OCI-LY7 (cell line): ENCODE data around the gene ANGPTL8. TPM values are rescaled to one million over a fixed set of nuclear protein-coding genes. Genes with fewer than 3 reads are reported as not detected.

Source experiments
- BruUV-seq: library from RNA; stranded (reverse); fragments of 400-500 nt; replicated peaks from 2 replicates; lab custom pipeline; 2021; lab: Mats Ljungman, UMichigan
- CTCF ChIA-PET: fragments of 300-600 bp; sonication (Branson Sonifier 250); formaldehyde crosslinking; loops from one replicate; lab custom pipeline; 2022; ENCODE audit warnings: antibody characterized with exemption; ENCODE audit not compliant: unreplicated experiment; lab: Charles Lee
- POLR2A ChIA-PET: fragments of 300-600 bp; sonication (Branson Sonifier 250); formaldehyde crosslinking; loops from one replicate; lab custom pipeline; 2022; ENCODE audit warnings: antibody characterized with exemption; lab: Charles Lee
- DNase-seq: peaks from one replicate; pipeline ENCODE4 v3.0.0-alpha.2; 2015; ENCODE audit warnings: low spot score
- H2AFZ ChIP-seq: fragments of 200-600 bp; sonication (generic), shearing (Covaris generic); 2 replicates; pipeline ENCODE4 v1.6.1; 2014; ENCODE audit warnings: mild to moderate bottlenecking, antibody characterized with exemption, low read length, moderate library complexity
- H3K27ac ChIP-seq: fragments of 200-600 bp; sonication (generic); 2 replicates; pipeline ENCODE4 v1.5.1; 2014; ENCODE audit warnings: mixed run types, low read depth, mild to moderate bottlenecking, moderate library complexity, low read length, inconsistent platforms; ENCODE audit not compliant: poor library complexity, severe bottlenecking
- H3K36me3 ChIP-seq: fragments of 200-600 bp; sonication (generic); 2 replicates; pipeline ENCODE4 v1.6.1; 2014; ENCODE audit warnings: mild to moderate bottlenecking, antibody characterized with exemption, low read length, moderate library complexity, mixed read lengths; ENCODE audit not compliant: insufficient read depth
- H3K4me1 ChIP-seq: fragments of 200-600 bp; sonication (generic); 2 replicates; pipeline ENCODE4 v1.5.1; 2014; ENCODE audit warnings: mild to moderate bottlenecking, low read length; ENCODE audit not compliant: insufficient read depth, poor library complexity, severe bottlenecking
- H3K4me2 ChIP-seq: fragments of 200-600 bp; sonication (generic); 2 replicates; pipeline ENCODE4 v1.6.1; 2014; ENCODE audit warnings: mild to moderate bottlenecking, low read length
- H3K4me3 ChIP-seq: fragments of 200-600 bp; sonication (generic); 2 replicates; pipeline ENCODE4 v1.5.1; 2014; ENCODE audit warnings: mild to moderate bottlenecking, low read depth, low read length; ENCODE audit not compliant: poor library complexity, severe bottlenecking
- H3K79me2 ChIP-seq: fragments of 200-600 bp; sonication (generic); 2 replicates; pipeline ENCODE4 v1.6.1; 2016; ENCODE audit warnings: low read depth, mild to moderate bottlenecking, low read length, moderate library complexity, mixed read lengths; ENCODE audit not compliant: insufficient read depth
- H3K9me2 ChIP-seq: fragments of 200-600 bp; sonication (generic); 2 replicates; pipeline ENCODE4 v1.6.1; 2016; ENCODE audit warnings: mild to moderate bottlenecking, low read length, mixed read lengths; ENCODE audit not compliant: insufficient read depth
- H3K9me3 ChIP-seq: fragments of 200-600 bp; sonication (generic); 2 replicates; pipeline ENCODE4 v1.6.1; 2014; ENCODE audit warnings: mild to moderate bottlenecking, mixed run types, low read length, mixed read lengths
- H4K20me1 ChIP-seq: fragments of 200-600 bp; sonication (generic); 2 replicates; pipeline ENCODE4 v1.6.1; 2014; ENCODE audit warnings: mild to moderate bottlenecking, antibody characterized with exemption, low read length, moderate library complexity, mixed read lengths; ENCODE audit not compliant: insufficient read depth
- CTCF ChIP-seq: fragments of 200-600 bp; sonication (generic); conservative IDR thresholded peaks from 2 replicates; pipeline ENCODE4 v1.5.1; 2014; ENCODE audit warnings: mild to moderate bottlenecking, antibody characterized with exemption, low read length, moderate library complexity, mixed read lengths
- EZH2phosphoT487 ChIP-seq: fragments of 200-600 bp; sonication (generic); IDR thresholded peaks from 2 replicates; pipeline ENCODE4 v1.6.1; 2018; ENCODE audit warnings: low read depth, borderline replicate concordance, mild to moderate bottlenecking, mixed run types, antibody characterized with exemption, low read length, moderate library complexity, mixed read lengths
- intact Hi-C: fragments of 100-400 bp; cut with micrococcal nuclease; formaldehyde crosslinking; loops from one replicate; pipeline ENCODE4 v1.10.0; 2022; ENCODE audit not compliant: unreplicated experiment
- total RNA-seq, 2 experiments: library from RNA; depleted of rRNA in 1 of 2; stranded (reverse); fragments of >200 nt in 1 of 2; shearing (Covaris generic) in 1 of 2; gene quantifications; 2 replicates each; pipeline ENCODE4 v1.2.3, GENCODE V29; 2014 to 2022

The ANGPTL8 gene
- total RNA-seq, 2 experiments from 2014 or later = not detected

GRCh38 chr19:11204076-11204602 is 35.3 kb upstream of the ANGPTL8 start:
- intact Hi-C loops = loop anchor here (5.0 kb wide), 2 partner anchors 167 to 267 kb away; no protein-coding TSS in a partner anchor
- H3K4me3 ChIP-seq = no peak overlapping the region
- no peaks in the 10 kb centered on the region for H3K36me3 ChIP-seq
- peak overlapping the region; percentile 80 for H3K27ac ChIP-seq
- H3K9me3 ChIP-seq = no peaks in the 10 kb centered on the region
- POLR2A ChIA-PET = interaction anchor here (0.7 kb wide), 1 partner anchor 59 kb away, joined by 3 read pairs; no protein-coding TSS in a partner anchor
- H2AFZ ChIP-seq = no peak overlapping the region
- no peaks in the 10 kb centered on the region for H4K20me1 ChIP-seq
- BruUV-seq = no TSS peak
- no peak for DNase-seq
- no peaks in the 10 kb centered on the region for H3K9me2 ChIP-seq
- H3K79me2 ChIP-seq = no peaks in the 10 kb centered on the region
- H3K4me1 ChIP-seq = peaks cover 44% of the 10 kb centered on the region
- no peak for TF ChIP-seq EZH2phosphoT487
- TF ChIP-seq CTCF = peak; percentile 48; the same call in 1 of the 2 replicates
- CTCF ChIA-PET = no interaction called here
- no peak overlapping the region for H3K4me2 ChIP-seq

- TF ChIP-seq EZH2phosphoT487 (no peak), CTCF (no peak)
- Histone ChIP-seq H3K4me1 (peaks cover 37% of the 10 kb centered on the region), H3K4me3 (no peak overlapping the region), H3K79me2 (no peaks in the 10 kb centered on the region), H3K27ac (peak overlapping the region; percentile 80), H3K9me3 (no peaks in the 10 kb centered on the region), H2AFZ (no peak overlapping the region), H3K4me2 (no peak overlapping the region), H4K20me1 (no peaks in the 10 kb centered on the region), H3K36me3 (0 out of 2 replicates have a peak, but pooled peaks cover 1% of the 10 kb centered on the region), H3K9me2 (no peaks in the 10 kb centered on the region)
- DNase-seq = no peak
- POLR2A ChIA-PET = no interaction called here
- BruUV-seq = no TSS peak
- intact Hi-C loops = loop anchor here (5.0 kb wide), 2 partner anchors 168 to 268 kb away; no protein-coding TSS in a partner anchor
- CTCF ChIA-PET = no interaction called here
These were observed 34.5 kb upstream of the ANGPTL8 start for GRCh38 chr19:11204943-11205349.

GRCh38 chr19:11205939-11206570 is 33.4 kb upstream of the ANGPTL8 start:
- TF ChIP-seq CTCF (no peak), EZH2phosphoT487 (no peak)
- Histone ChIP-seq H3K9me3 (no peaks in the 10 kb centered on the region), H3K36me3 (0 out of 2 replicates have a peak, but pooled peaks cover 8% of the 10 kb centered on the region), H3K4me2 (peak overlapping the region; percentile 26), H4K20me1 (no peaks in the 10 kb centered on the region), H2AFZ (no peak overlapping the region), H3K27ac (peak overlapping the region; percentile 80), H3K9me2 (no peaks in the 10 kb centered on the region), H3K79me2 (no peaks in the 10 kb centered on the region), H3K4me3 (no peak overlapping the region), H3K4me1 (peaks cover 37% of the 10 kb centered on the region)
- ChIA-PET POLR2A (interaction anchor here (0.6 kb wide), 2 partner anchors 22 to 72 kb away, joined by 3 to 4 read pairs; no protein-coding TSS in a partner anchor), CTCF (no interaction called here)
- peak; percentile 85 for DNase-seq
- BruUV-seq = no TSS peak
- intact Hi-C loops = no loop called here
